ENCODE results near the gene PDE4B. TPM values are rescaled to one million over a fixed set of nuclear protein-coding genes. Genes with fewer than 3 reads are reported as not detected.

The PDE4B gene
- total and polyA plus RNA-seq, 7 donors: 4.1 to 191 (median 16.3) TPM

GRCh38 chr1:65958561-65959350, 166.1 kb downstream of the PDE4B start:
- DNase-seq: peak in 1 of 2 donors; percentile 34
- no peaks in the 10 kb centered on the region for H3K9me3 ChIP-seq
- no peak overlapping the region for H3K27ac ChIP-seq
- H3K4me3 ChIP-seq: no peak overlapping the region
- no peaks in the 10 kb centered on the region for H3K27me3 ChIP-seq (ENCODE audit: insufficient read depth in 3 of 3, low read length in 2 of 3)
- TF ChIP-seq CTCF (IDR thresholded peaks at IDR 0.05): peak; percentile 84
- H3K36me3 ChIP-seq (ENCODE audit: insufficient read depth in 1 of 2, low read depth in 1 of 2): no peaks in the 10 kb centered on the region
- 49 to 51% (median 50%) methylated on average over 12 of the region's 12 CpGs for WGBS, 3 donors
- intact Hi-C loops (cut with DNase I): loop anchor here (1.0 to 5.0 kb wide), 4 partner anchors 284 to 489 kb away; no protein-coding TSS in a partner anchor
- H3K4me1 ChIP-seq: no peaks in the 10 kb centered on the region
- ATAC-seq: peak in 3 of 4 donors; percentile 52 to 70 (median 55)

GRCh38 chr1:65959896-65960567, 167.3 kb downstream of the PDE4B start:
- DNase-seq (no peak), ATAC-seq (no peak)
- TF ChIP-seq CTCF (IDR thresholded peaks at IDR 0.05): no peak
- Histone ChIP-seq H3K4me3 (no peak overlapping the region), H3K27ac (no peak overlapping the region), H3K4me1 (no peaks in the 10 kb centered on the region), H3K27me3 (ENCODE audit: insufficient read depth in 3 of 3, low read length in 2 of 3) (no peaks in the 10 kb centered on the region), H3K36me3 (ENCODE audit: insufficient read depth in 1 of 2, low read depth in 1 of 2) (no peaks in the 10 kb centered on the region), H3K9me3 (no peaks in the 10 kb centered on the region)
- intact Hi-C loops (cut with DNase I): loop anchor here (1.0 to 5.0 kb wide), 4 partner anchors 282 to 487 kb away; no protein-coding TSS in a partner anchor
- 68 to 78% (median 75%) methylated on average over 7 of the region's 7 CpGs for WGBS, 3 donors

- Histone ChIP-seq H3K4me1 (no peaks in the 10 kb centered on the region), H3K4me3 (no peak overlapping the region), H3K27me3 (ENCODE audit: insufficient read depth in 3 of 3, low read length in 2 of 3) (no peaks in the 10 kb centered on the region), H3K9me3 (no peaks in the 10 kb centered on the region), H3K27ac (no peak overlapping the region), H3K36me3 (ENCODE audit: insufficient read depth in 1 of 2, low read depth in 1 of 2) (no peaks in the 10 kb centered on the region)
- no peak for DNase-seq
- TF ChIP-seq CTCF (IDR thresholded peaks at IDR 0.05): no peak
- intact Hi-C loops (cut with DNase I): no loop called here
- WGBS, 3 donors: 37 to 48% (median 42%) methylated on average over 6 of the region's 6 CpGs
- peak in 1 of 4 donors; percentile 45 for ATAC-seq
Observed at GRCh38 chr1:65963156-65963888, 170.6 kb downstream of the PDE4B start.

- ATAC-seq (no peak), DNase-seq (no peak)
- Histone ChIP-seq H3K4me1 (no peaks in the 10 kb centered on the region), H3K9me3 (no peaks in the 10 kb centered on the region), H3K27me3 (ENCODE audit: insufficient read depth in 3 of 3, low read length in 2 of 3) (no peaks in the 10 kb centered on the region), H3K27ac (no peak overlapping the region), H3K36me3 (ENCODE audit: insufficient read depth in 1 of 2, low read depth in 1 of 2) (no peaks in the 10 kb centered on the region), H3K4me3 (no peak overlapping the region)
- 51 to 71% (median 56%) methylated on average over 2 of the region's 2 CpGs for WGBS, 3 donors
- TF ChIP-seq CTCF (IDR thresholded peaks at IDR 0.05): no peak
- intact Hi-C loops (cut with DNase I): no loop called here
Observed at GRCh38 chr1:65964123-65964522, 171.4 kb downstream of the PDE4B start.

Data from psoas muscle (tissue), 8 donors.